ENCODE results near the gene PPP2R5C.

DNA sequence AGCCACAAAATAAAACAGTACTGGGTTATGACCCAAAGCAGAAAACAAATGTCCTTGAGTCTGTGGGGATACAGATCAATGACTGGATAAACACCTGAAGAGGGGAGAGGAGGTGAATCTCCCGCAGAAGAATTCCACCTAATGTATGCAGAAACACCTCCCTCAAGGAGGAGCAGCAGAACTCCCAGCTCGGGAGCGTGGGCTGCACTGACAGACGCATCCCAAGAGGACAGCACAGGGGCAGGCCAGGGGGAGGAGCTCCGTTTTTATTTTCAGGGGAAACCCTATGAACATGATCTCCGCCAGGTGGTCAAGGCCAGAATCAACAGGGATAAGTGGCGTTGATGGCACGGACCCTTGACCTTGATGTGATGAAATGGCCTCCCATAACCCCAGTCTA is 41.8 kb upstream of the PPP2R5C start:
- TF ChIP-seq, protein P1, sequence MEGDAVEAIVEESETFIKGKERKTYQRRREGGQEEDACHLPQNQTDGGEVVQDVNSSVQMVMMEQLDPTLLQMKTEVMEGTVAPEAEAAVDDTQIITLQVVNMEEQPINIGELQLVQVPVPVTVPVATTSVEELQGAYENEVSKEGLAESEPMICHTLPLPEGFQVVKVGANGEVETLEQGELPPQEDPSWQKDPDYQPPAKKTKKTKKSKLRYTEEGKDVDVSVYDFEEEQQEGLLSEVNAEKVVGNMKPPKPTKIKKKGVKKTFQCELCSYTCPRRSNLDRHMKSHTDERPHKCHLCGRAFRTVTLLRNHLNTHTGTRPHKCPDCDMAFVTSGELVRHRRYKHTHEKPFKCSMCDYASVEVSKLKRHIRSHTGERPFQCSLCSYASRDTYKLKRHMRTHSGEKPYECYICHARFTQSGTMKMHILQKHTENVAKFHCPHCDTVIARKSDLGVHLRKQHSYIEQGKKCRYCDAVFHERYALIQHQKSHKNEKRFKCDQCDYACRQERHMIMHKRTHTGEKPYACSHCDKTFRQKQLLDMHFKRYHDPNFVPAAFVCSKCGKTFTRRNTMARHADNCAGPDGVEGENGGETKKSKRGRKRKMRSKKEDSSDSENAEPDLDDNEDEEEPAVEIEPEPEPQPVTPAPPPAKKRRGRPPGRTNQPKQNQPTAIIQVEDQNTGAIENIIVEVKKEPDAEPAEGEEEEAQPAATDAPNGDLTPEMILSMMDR (IDR thresholded peaks at IDR 0.05 in 2 of 3, conservative IDR thresholded peaks at IDR 0.05 in 1 of 3; ENCODE audit: insufficient read depth in 2 of 3, low read depth in 1 of 3, low read length in 3 of 3) = no peak
- TF ChIP-seq CBFB (CRISPR knock-in tag; IDR thresholded peaks at IDR 0.05) = no peak
